Neuronal stem cell (in vitro differentiated cells): ENCODE measurements around the gene RBFOX2.

Experiments
- DNase-seq: peaks from one replicate; pipeline ENCODE4 v3.0.0-alpha.2; 2013; ENCODE audit warnings: low spot score
- H2AFZ ChIP-seq: one replicate; pipeline ENCODE4 v1.6.1; 2013; ENCODE audit warnings: mild to moderate bottlenecking, low read length, inconsistent platforms
- H2AK5ac ChIP-seq: 2 replicates; pipeline ENCODE4 v1.6.1; 2013; ENCODE audit warnings: low read depth, mild to moderate bottlenecking, inconsistent platforms, low read length, moderate library complexity, mixed read lengths
- H2BK120ac ChIP-seq: 2 replicates; pipeline ENCODE4 v1.6.1; 2013; ENCODE audit warnings: low read depth, mild to moderate bottlenecking, inconsistent platforms, low read length, moderate library complexity, mixed read lengths
- H2BK12ac ChIP-seq: one replicate; pipeline ENCODE4 v1.6.1; 2013; ENCODE audit warnings: low read length, inconsistent platforms
- H2BK15ac ChIP-seq: 2 replicates; pipeline ENCODE4 v1.6.1; 2013; ENCODE audit warnings: mild to moderate bottlenecking, low read length, inconsistent platforms, mixed read lengths
- H2BK5ac ChIP-seq: one replicate; pipeline ENCODE4 v1.6.1; 2013; ENCODE audit warnings: inconsistent platforms, mild to moderate bottlenecking, low read length, moderate library complexity
- H3K14ac ChIP-seq: one replicate; pipeline ENCODE4 v1.6.1; 2013; ENCODE audit warnings: low read length, inconsistent platforms
- H3K18ac ChIP-seq: 2 replicates; pipeline ENCODE4 v1.6.1; 2013; ENCODE audit warnings: low read length, inconsistent platforms
- H3K23ac ChIP-seq: 2 replicates; pipeline ENCODE4 v1.6.1; 2013; ENCODE audit warnings: low read depth, mild to moderate bottlenecking, mixed read lengths, low read length, inconsistent platforms; ENCODE audit not compliant: poor library complexity
- H3K27ac ChIP-seq: replicated peaks from 3 replicates; pipeline ENCODE4 v1.5.1; 2013; ENCODE audit warnings: low read length, inconsistent platforms
- H3K27me3 ChIP-seq, 3 experiments: 2 replicates each; pipeline ENCODE4 v1.6.1; 2013; ENCODE audit warnings: low read length in 3 of 3, mild to moderate bottlenecking in 2 of 3, inconsistent platforms in 1 of 3, low read depth in 1 of 3, mixed read lengths in 1 of 3, moderate library complexity in 1 of 3; ENCODE audit not compliant: control insufficient read depth in 3 of 3, insufficient read depth in 3 of 3
- H3K36me3 ChIP-seq, 2 donors: replicated peaks in 1 of 2; 2 replicates each; pipeline ENCODE4 v1.6.1; 2013; ENCODE audit warnings: low read length in 2 of 2; ENCODE audit not compliant: control insufficient read depth in 2 of 2, insufficient read depth in 2 of 2
- H3K4ac ChIP-seq: 2 replicates; pipeline ENCODE4 v1.6.1; 2013; ENCODE audit warnings: inconsistent platforms, mild to moderate bottlenecking, low read length, moderate library complexity
- H3K4me1 ChIP-seq, 2 donors: 1 replicate in 1 of 2; 2 replicates in 1 of 2; pipeline ENCODE4 v1.6.1; 2013; ENCODE audit warnings: low read length in 2 of 2, low read depth in 1 of 2; ENCODE audit not compliant: control insufficient read depth in 2 of 2, insufficient read depth in 1 of 2
- H3K4me2 ChIP-seq: one replicate; pipeline ENCODE4 v1.6.1; 2013; ENCODE audit warnings: mild to moderate bottlenecking, low read length, inconsistent platforms; ENCODE audit not compliant: insufficient read depth, poor library complexity, severe bottlenecking
- H3K4me3 ChIP-seq, 2 donors: 2 replicates each; pipeline ENCODE4 v1.5.1; 2013; ENCODE audit warnings: low read length in 2 of 2, mild to moderate bottlenecking in 2 of 2, inconsistent platforms in 1 of 2, moderate library complexity in 1 of 2
- H3K79me1 ChIP-seq: one replicate; pipeline ENCODE4 v1.6.1; 2013; ENCODE audit warnings: low read depth, mild to moderate bottlenecking, inconsistent platforms, low read length, moderate library complexity
- H3K9ac ChIP-seq: one replicate; pipeline ENCODE4 v1.6.1; 2013; ENCODE audit warnings: mild to moderate bottlenecking, low read depth, low read length, inconsistent platforms; ENCODE audit not compliant: poor library complexity
- H3K9me3 ChIP-seq, 2 donors: replicated peaks in 1 of 2; 2 replicates each; pipeline versions ENCODE3 to v1.6.1; 2013; ENCODE audit warnings: low read length in 2 of 2, mild to moderate bottlenecking in 2 of 2, inconsistent platforms in 1 of 2, low read depth in 1 of 2, mixed read lengths in 1 of 2, moderate library complexity in 1 of 2; ENCODE audit not compliant: control insufficient read depth in 2 of 2, insufficient read depth in 1 of 2
- H4K8ac ChIP-seq: one replicate; pipeline ENCODE4 v1.6.1; 2013; ENCODE audit warnings: low read depth, mild to moderate bottlenecking, inconsistent platforms, low read length, moderate library complexity
- H4K91ac ChIP-seq: one replicate; pipeline ENCODE4 v1.6.1; 2013; ENCODE audit warnings: low read length, low read depth, mild to moderate bottlenecking, inconsistent platforms; ENCODE audit not compliant: poor library complexity
- WGBS, 2 donors: extraction: QIAGEN DNeasy Blood & Tissue Kit; methylation state at CpG; one replicate each; pipeline ENCODE4 v1.1.7; 2013; ENCODE audit warnings: missing lambda C conversion rate in 2 of 2, mixed read lengths in 1 of 2; ENCODE audit not compliant: insufficient read length in 2 of 2, insufficient replicate concordance in 1 of 2; ENCODE audit errors: extremely low coverage in 2 of 2; 5-methylcytosine and 5-hydroxymethylcytosine counted together

RBFOX2 gene

DNA sequence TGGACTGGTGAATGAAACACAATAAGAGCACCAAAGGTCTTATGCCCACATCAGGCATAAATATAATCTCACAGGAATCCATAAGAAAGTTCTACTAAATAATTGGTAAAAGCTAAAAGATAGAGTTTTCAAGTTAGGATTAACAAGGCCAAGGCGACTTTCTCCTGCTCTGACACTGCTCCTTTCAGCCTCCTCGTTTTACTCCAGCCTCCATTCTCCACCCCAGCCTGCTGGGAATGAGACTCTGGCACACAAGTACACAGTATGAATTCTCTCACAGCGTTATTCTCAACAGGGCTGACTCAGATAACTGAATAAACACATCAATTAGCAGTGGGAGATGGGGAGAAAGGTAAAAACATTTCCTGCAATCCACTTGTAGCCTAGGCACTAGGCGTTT lies 216.0 kb downstream of the RBFOX2 start:
- no peak overlapping the region for H3K27ac ChIP-seq
- H3K4me3 ChIP-seq, result no peak overlapping the region
- no peak overlapping the region for H4K8ac ChIP-seq
- no peak overlapping the region for H3K4ac ChIP-seq
- H3K23ac ChIP-seq, result no peak overlapping the region
- H2BK120ac ChIP-seq, result no peak overlapping the region
- no peak overlapping the region for H3K9ac ChIP-seq
- no peak overlapping the region for H2BK15ac ChIP-seq
- no peak overlapping the region for H3K14ac ChIP-seq
- no peaks in the 10 kb centered on the region for H3K4me1 ChIP-seq
- H3K27me3 ChIP-seq, result no peaks in the 10 kb centered on the region
- no peak for DNase-seq
- no peaks in the 10 kb centered on the region for H3K79me1 ChIP-seq
- no peak overlapping the region for H3K4me2 ChIP-seq
- no peak overlapping the region for H2BK5ac ChIP-seq
- WGBS, 2 donors, result no CpG with 5 or more reads among the region's 4 CpGs
- H2AFZ ChIP-seq, result no peak overlapping the region
- H3K18ac ChIP-seq, result no peak overlapping the region
- H2BK12ac ChIP-seq, result no peak overlapping the region
- peaks cover 1 to 21% of the 10 kb centered on the region in 2 donors for H3K9me3 ChIP-seq
- H3K36me3 ChIP-seq, result peaks cover 4 to 44% of the 10 kb centered on the region in 2 donors
- no peak overlapping the region for H2AK5ac ChIP-seq
- H4K91ac ChIP-seq, result no peak overlapping the region

DNA sequence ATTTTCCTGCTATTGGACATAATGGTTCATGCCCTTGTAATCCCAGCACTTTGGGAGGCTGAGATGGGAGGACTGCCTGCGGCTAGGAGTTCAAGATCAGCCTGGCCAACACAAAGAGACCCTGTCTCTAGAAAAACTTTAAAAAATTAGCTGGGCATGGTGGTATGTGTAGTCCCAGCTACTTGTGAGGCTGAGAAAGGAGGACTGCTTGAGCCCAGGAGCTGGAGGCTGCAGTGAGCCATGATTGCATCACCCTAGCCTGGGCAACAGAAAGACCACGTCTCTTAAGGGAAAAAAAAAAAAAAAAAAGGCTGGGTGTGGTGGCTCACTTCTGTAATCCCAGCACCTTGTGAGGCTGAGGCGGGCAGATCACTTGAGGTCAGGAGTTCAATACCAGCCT lies 217.0 kb downstream of the RBFOX2 start:
- Histone ChIP-seq H2BK12ac (no peak overlapping the region), H3K4me1 (no peaks in the 10 kb centered on the region), H3K9ac (no peak overlapping the region), H2AK5ac (no peak overlapping the region), H3K23ac (no peak overlapping the region), H3K4me2 (no peak overlapping the region), H2BK5ac (no peak overlapping the region), H3K9me3 (peaks cover 1 to 21% of the 10 kb centered on the region in 2 donors), H3K36me3 (peaks cover 4 to 50% of the 10 kb centered on the region in 2 donors), H3K4ac (no peak overlapping the region), H3K14ac (no peak overlapping the region), H3K79me1 (no peaks in the 10 kb centered on the region), H4K91ac (no peak overlapping the region), H2AFZ (no peak overlapping the region), H3K27ac (no peak overlapping the region), H3K27me3 (no peaks in the 10 kb centered on the region), H2BK120ac (no peak overlapping the region), H2BK15ac (no peak overlapping the region), H4K8ac (no peak overlapping the region), H3K4me3 (no peak overlapping the region), H3K18ac (no peak overlapping the region)
- no CpG with 5 or more reads among the region's 3 CpGs for WGBS, 2 donors
- no peak for DNase-seq

DNA sequence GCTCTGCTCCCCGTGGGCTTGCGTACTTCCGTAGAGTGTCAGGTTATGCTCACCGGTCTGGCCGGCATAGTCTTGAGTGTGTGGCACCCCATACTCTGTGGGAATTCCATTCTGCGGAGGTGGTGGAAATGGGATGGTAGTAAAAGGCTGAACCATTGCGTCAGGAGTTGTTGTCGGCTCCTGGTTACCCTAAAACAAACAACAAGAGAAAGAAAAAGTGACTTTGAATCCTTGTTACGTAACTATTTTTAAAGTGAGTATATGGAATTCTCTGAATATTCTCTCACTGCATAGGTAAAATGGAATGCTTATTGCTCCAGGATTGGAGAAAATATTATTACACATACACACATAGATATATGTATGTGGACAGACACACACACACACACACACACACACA lies 218.8 kb downstream of the RBFOX2 start:
- H4K91ac ChIP-seq, result no peak overlapping the region
- H3K36me3 ChIP-seq, result peaks cover 9 to 59% of the 10 kb centered on the region in 2 donors
- no peaks in the 10 kb centered on the region for H3K79me1 ChIP-seq
- no peak overlapping the region for H3K18ac ChIP-seq
- no peak overlapping the region for H3K27ac ChIP-seq
- no peak overlapping the region for H3K14ac ChIP-seq
- H3K9ac ChIP-seq, result no peak overlapping the region
- no peak overlapping the region for H3K4me3 ChIP-seq
- H3K4me1 ChIP-seq, result no peaks in the 10 kb centered on the region
- no peak overlapping the region for H3K23ac ChIP-seq
- no peak overlapping the region for H2BK12ac ChIP-seq
- no peak overlapping the region for H2BK15ac ChIP-seq
- no peaks in the 10 kb centered on the region for H3K27me3 ChIP-seq
- DNase-seq, result no peak
- no CpG with 5 or more reads among the region's 9 CpGs for WGBS, 2 donors
- H3K9me3 ChIP-seq, result peaks cover 1 to 21% of the 10 kb centered on the region in 2 donors
- H3K4me2 ChIP-seq, result no peak overlapping the region
- no peak overlapping the region for H2AK5ac ChIP-seq
- H2BK5ac ChIP-seq, result no peak overlapping the region
- no peak overlapping the region for H3K4ac ChIP-seq
- H2BK120ac ChIP-seq, result no peak overlapping the region
- H4K8ac ChIP-seq, result no peak overlapping the region
- H2AFZ ChIP-seq, result no peak overlapping the region

DNA sequence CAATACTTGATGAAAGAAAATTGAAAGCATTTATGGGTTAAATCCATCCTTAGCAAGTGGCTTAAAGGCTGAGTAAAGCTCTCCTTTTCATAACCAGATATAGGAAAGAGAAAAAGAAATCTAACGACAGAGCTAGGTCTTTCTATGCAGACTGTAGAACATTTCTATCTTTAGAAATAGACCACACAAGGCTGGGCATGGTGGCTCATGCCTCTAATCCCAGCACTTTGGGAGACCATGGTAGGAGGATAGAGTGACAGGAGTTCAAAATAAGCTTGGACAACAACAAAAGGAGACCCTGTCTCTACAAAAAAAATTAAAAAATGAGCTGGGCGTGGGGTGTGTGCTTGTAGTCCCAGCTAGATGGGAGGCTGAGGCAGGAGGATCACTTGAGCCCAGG lies 220.2 kb downstream of the RBFOX2 start:
- Histone ChIP-seq H3K36me3 (peaks cover 9 to 69% of the 10 kb centered on the region in 2 donors), H3K9me3 (peaks cover 1 to 26% of the 10 kb centered on the region in 2 donors), H2AK5ac (no peak overlapping the region), H3K9ac (no peak overlapping the region), H2BK15ac (no peak overlapping the region), H3K27ac (no peak overlapping the region), H2AFZ (no peak overlapping the region), H3K18ac (no peak overlapping the region), H2BK120ac (no peak overlapping the region), H3K4me1 (no peaks in the 10 kb centered on the region), H4K8ac (no peak overlapping the region), H3K4me2 (no peak overlapping the region), H3K79me1 (no peaks in the 10 kb centered on the region), H3K4me3 (no peak overlapping the region), H3K27me3 (no peaks in the 10 kb centered on the region), H2BK5ac (no peak overlapping the region), H3K23ac (no peak overlapping the region), H2BK12ac (no peak overlapping the region), H3K4ac (no peak overlapping the region), H4K91ac (no peak overlapping the region), H3K14ac (no peak overlapping the region)
- no peak for DNase-seq
- WGBS, 2 donors, result no CpG with 5 or more reads among the region's 2 CpGs
